ENCODE results near the gene COL25A1.

The COL25A1 gene

DNA sequence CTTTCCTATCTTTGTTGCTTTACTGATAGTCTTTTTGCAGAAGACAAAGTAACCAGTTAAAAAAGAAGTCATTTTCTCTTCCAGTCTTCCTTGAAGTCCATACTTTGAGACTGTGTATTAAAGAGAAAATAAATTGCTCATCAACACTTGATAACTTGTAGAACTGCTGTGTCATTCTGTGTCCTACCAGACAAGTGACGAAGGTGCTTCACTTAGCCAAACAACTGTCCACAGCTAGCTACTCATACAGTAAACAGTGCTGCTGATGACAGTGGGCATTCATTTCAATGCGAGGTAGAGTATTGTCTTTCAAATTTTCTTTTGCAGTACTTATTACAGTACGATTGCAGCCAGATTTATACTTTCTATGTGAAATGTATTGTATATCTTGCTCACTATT, 11.5 kb downstream of the COL25A1 start:
- DNase-seq, result no peak

DNA sequence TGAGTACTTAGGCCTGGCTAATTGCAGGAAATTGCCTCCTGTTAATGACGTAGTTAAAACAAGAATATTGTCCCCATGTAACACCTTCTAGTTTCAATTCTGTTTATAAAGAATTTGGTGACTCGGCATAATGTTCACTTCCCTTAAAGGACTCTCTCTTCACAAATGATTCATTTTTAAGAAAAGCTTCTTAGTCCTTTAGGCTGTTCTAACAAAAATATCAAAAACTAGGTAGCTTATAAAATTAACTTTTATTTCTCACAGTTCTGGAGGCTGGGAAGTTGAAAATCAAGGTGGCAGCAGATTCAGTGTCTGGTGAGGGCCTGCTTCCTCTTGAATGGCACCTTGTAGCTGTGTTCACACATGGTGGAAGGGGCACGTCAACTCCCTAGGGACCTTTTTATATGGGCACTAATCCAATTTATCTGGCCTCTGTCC, 23.8 kb downstream of the COL25A1 start:
- DNase-seq, result no peak

DNA sequence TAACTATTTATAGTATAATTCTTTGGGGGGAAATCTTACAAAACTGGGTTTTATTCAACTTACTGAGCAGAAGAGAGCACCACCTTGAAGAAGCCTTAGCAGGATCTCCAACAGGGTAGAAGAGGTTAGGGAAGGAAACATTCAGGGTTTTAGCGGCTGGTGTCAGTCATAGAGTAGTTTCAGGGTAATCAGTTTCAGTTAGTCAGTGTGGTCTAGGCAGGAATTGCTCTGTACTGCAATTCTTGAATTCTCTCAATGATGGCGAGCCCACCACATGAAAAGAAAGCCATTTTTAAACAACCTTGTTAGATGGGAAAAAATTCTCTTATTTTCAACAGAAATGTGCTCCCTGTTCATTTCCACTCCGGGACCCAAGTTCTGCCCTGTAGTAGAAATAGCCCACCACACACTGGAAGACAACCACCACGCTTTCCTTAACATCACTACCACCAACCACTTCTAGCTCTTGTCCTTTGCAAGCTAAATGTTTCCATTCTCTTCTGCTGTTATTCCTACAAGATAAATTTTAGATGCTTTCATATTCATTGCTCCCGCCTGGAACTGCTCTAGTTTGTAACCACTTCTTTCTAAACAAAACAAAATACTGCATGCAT, 25.9 kb downstream of the COL25A1 start:
- no peak for DNase-seq

DNA sequence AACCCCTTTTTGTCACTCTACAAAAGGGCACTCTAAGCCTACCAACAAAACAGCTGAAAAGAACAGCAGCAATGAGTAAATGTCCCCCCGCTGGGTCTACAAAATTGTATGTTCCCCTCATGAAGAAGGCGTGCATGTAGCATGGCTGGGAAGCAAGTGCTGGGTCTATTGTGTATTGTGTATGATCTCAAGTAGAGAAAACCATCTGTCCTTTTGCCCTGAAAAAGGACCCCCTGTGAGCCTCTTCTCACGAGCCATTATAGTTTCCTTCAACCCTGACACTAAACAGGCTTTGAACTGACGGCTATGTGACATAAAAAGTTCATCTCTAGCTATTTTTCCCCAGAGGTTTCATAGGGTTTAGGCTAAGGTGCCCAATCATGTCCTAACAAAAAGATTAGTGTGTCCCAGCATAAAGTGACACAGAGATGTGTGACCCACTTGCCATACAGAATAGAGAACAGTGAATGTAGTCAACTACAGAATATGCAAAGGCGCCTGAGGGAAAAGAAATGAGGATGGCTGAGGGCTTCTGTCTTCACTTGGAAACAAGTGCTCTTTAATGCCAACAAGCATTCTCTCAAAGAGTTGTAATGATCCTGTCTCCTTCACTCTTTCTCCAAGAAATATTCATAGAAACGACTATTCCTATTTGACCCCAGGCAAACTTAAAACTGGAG, 27.3 kb downstream of the COL25A1 start:
- DNase-seq, result no peak

DNA sequence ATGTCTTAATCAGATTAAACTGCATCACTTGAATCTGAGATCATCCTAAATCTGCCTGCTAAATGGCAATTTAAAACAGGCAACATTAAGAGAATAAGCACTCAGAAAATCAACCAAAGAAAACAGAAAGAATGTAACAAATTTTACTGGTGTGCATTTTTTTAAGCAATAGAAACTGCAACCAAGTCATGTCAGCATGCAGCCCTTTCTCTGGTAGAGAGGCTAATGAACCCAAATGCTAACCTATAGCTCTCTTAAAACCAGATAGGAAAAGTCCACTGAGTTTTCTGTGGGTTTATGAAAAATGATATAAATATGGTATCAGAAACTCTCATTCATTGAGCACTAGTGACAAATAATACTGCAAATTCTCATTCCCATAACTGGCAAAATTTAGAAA, 35.6 kb downstream of the COL25A1 start:
- no peak for DNase-seq

DNA sequence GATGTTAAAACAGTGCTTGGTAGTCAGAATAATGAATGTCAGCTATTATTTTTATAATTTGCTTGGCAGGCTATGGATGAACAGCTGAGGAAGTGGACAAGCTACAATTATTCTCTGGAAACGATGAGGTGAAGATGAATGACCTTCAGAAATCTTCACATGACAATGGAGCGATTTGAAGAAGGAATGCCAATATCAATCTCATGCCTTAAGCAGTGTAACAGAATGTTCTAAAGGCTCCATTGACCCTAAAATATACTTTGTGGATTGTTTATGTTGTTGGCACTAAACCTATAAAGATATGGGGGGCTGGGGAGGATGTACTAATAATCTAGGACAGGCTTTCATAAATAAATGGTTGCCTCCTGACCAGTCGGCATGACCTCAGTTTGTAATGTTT, 36.2 kb downstream of the COL25A1 start:
- DNase-seq, result no peak

DNA sequence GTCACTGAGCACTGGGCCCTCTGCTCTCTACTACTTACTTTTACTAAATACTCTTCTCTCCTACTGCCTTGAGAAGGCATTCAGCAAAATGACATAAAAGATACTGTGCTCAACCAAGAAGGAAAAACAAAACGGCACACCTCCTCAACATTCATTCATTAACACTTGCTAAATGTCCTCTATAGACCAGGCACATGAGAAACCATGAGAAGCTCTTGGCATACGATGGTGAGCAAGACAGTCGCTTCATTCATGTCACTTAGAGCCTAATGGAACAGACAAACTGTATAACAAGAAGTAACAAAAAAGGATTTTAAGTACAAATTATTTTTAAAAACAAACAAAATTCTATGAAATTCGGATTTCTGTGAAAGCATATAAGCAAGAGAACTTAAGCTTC, 38.7 kb downstream of the COL25A1 start:
- DNase-seq, result no peak

DNA sequence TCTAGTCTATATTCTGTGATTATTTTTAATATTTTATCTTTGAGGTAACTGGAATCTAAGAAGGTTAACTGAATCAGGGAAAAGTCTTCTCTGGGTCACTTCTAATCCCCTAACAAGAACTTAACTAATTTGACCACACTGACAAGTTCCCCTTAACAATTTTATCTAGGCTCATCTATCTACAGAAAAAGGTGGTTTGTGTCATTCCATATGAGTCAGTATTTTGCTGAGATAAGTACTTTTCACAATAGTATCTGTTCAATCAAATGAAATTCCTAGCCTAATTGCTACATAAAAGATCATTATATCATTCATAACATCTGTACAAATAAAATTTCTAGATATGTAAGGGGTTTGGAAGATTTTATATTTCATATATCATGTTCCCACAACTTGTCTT, 45.6 kb downstream of the COL25A1 start:
- DNase-seq, result no peak

DNA sequence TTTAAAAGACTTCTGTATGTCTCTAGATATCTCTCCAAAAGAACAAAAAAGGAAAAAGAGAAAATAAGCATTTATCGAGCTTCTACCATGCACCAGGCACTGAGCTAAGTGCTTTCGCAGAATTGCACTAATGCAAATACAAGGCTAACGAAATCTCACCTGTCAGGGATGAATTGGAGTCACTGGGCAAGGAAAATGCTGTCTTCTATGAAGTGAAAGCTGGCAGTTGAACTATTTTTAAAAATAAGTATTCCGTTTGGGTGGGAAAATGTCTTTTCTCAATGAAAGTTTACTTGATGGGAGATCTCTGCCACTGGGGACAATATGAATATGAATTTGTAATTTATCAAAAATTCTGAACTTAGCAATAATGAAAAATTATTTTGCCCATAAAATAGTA, 47.6 kb downstream of the COL25A1 start:
- DNase-seq, result no peak

DNA sequence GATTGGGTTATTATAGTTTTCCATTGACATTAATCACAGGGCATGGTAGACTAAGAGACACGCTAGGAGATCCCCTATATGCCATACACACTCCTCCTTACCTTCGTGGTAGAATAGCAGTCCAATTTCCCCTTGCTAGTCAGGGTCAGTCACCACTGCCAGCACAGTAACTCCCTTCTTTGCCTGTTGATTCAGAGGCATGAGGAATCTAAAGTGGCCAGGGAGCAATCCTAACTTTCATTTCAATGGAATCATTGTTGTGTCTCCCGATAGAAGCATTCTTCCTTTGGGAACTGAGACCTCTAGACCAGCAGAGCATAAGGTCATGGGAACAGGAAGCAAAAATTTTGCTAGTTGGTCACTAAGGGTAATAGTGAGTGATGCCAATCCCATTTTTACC, 51.1 kb downstream of the COL25A1 start:
- no peak for DNase-seq

DNA sequence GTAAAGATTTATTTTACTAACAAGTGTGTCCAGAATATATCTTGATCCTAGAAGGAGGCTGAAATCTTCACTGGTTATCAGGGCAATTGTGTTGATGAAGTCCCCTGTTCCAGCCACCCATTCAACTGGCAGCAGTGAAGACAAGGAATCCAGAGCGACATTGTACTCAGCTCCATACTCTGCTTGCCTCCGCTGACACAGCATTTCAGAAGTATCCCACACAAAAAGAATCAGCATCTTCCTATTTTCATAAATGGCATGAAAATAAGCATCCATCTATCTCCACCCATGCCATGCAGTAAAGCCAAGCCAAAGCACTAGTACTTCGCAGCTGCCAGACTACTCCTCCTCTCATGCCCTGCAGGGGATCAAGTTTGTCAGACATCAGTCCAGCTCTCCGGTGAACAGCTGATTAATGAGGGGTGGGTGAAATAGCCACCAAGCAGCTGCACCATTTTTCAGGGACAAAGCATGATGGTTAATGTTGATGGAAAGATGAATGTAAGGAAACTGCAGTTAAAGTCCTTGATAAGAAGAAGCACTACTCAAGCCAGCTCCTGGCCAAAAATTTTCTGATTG, 54.0 kb downstream of the COL25A1 start:
- no peak for DNase-seq

DNA sequence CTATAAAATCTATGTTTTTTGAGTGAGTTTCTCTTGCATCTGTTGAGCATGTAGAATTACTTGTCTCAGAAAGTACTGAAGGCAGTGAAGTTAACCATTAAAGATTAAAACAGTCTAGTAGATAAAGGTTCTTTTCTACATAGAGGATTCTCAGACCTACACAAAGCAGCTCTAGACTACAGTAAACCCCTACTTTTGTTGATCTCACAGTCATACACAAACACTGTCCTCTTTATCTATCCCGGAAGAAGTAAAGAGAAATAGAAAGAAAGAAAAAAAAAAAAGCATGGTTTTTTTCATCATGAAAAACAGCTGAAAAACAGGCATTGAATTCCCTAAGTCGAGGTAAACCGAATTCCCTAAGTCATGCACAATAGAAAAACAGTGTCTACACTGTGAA, 58.6 kb downstream of the COL25A1 start:
- no peak for DNase-seq

DNA sequence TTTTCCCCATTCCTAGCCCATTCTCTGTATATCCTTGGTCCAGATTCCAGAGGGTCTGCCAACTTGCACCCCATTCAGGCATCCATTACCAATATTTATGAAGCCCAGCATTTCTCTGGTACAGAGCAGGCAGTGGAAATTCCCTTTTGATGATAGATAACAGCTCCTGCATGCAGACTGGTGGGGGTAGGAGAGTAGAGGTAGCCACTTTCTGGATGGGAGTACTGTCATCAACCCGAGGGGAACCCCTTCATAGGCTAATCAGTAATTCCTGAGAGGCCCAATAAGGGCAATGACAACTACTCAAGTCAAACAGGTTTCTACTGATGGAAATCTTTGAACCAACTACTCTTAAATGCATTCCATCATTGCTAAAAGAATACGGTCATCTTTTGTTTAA, 63.7 kb downstream of the COL25A1 start:
- DNase-seq, result no peak

DNA sequence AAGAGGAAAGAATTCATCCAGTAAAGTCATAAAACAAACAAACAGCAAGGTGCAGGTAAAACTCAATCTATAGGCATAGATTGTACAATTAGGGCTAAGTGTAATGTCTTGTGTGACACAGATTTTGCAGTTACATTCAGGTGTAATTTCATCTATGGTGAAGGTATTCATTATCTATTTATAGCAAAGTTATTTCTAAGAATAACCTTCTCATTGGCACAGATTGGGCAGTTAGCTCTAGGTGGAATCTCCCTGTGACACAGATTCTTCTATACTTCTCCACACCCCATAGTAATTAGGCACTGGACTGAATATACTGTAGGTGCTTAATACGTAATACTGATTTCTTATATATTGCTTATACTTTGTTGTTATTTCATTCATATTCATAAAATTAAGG, 66.8 kb downstream of the COL25A1 start:
- DNase-seq, result no peak

DNA sequence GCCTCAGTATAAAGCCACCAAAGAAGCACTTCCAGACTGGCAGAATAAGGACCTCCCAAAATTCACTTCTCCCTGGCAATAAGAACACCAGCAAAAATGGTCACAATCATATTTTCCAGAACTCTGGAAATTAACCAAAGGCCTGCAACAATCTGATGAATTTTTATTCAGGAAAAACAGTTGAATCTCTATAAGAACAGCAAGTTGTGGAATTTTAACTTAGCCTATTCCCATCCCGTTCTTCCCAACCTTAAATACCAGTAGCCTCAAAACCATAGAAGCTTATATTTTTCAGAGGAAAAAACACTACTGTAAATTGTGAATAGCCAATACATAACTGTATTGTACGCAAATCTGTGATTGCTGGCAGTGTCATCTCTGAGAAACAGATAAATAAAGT, 67.9 kb downstream of the COL25A1 start:
- DNase-seq, result no peak

DNA sequence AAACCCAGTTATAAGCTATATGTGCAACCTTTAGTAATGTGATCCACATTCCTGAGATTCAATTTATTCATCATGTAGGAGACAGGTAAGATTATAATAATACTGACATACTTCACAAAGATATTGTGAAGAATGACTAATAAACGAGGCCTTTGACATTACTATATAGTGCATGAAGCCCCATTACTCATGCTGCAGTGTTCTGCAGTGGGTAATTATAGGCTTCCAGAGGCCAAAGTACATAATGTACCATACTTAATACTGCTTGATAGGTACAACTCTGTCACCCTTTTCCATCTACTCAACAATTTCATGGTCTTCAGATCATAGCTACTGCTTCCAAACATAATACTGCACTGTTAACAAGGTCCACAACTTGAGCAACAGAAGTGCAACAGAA, 68.9 kb downstream of the COL25A1 start:
- DNase-seq, result no peak

DNA sequence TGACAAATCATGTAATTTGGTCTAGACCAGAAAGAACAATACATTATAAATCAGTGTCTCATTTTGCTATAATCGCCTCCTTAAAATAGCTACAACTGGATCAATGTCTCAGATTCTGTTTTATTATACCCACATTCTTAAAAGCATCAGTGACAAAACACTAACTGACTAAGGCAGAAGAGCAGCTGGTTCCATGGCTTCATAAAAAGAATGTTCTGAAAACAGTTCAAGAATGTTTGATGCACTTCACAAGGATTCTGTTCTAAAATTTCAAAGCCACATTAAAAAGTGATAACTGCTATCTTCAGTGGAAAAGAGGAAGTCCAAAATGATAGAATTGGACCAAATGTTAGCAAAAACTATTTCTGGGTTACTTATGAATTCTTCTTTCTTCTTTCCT, 69.8 kb downstream of the COL25A1 start:
- no peak for DNase-seq

DNA sequence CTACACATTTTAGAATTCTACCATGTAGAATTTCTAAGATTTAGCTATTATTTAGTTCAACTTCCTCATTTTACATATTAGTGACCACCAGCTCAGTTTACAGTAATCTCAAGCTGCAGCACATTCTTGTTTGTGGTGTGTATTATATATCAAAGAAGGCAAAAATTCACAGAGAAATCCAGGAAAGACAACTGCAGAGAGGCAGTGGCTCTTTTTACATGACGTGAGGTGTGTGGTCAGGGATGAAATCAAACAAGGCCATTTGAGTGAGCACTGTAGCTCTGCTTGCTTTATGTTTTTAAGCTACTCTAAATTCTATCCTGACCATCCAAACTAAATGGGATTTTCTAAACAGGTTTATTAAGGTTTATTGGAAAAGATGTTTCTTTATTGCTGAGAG, 71.1 kb downstream of the COL25A1 start:
- no peak for DNase-seq

DNA sequence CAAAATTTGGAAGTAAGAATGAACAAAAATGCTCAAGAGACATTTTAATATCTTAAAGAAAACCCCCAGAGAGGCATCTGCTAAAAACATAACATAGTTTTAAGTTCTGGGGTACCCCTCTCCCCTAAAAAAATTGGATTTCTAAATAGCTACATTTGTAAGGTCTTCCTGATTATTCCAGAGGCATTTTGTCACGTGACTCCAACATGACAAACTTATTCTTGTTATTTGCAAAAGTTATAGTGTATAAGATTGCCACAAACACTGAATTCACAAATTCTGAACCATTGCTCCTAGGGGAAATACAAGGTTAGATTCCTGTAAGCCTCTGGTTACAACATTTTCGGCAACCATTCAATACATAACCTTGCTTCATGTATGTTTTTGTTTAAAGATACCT, 73.4 kb downstream of the COL25A1 start:
- DNase-seq, result no peak

DNA sequence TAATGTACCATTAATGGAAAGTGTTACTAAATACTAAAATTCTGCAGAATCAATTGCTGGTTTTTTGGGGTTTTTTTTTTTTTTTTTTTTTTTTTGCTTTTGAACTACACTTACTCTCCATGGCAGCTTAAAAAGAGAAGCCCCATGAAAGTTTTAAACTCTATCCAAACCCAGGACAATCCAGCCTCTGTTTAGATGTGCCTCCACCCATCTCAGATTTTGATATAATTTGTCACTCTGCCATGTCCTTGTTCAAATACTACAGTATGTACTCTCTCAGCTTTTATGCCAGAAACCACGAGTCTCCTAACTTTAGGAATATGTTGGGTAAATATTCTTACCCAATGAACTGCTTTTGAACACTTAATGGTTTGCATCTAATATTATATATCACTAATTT, 84.2 kb downstream of the COL25A1 start:
- no peak for DNase-seq

DNA sequence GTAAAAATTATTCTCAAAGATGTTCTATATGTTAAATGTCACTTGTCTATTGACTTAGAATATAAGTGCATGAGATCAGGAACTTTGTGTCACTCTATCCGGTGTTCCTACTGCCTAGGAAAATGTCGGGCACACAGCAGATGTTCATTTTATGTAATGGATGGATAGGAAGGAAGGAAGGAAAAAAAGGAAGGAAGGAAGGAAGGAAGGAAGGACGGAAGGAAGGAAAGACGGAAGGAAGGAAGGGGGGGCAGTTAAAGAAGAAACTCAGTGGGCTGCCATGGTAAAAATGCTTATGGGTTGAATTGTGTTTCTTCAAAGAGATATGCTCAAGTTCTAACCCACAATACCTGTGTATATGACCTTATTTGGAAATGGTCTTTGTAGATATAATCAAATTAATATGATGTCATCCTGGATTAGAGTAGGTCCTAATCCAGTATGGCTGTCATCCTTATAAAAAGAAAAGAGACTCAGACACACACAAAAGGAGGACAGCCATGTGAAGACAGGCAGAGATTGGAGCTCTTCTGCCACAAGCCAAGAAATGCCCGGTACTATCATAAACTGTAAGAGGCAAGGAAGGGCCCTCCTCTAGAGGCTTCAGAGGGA, 86.3 kb downstream of the COL25A1 start:
- DNase-seq, result no peak

DNA sequence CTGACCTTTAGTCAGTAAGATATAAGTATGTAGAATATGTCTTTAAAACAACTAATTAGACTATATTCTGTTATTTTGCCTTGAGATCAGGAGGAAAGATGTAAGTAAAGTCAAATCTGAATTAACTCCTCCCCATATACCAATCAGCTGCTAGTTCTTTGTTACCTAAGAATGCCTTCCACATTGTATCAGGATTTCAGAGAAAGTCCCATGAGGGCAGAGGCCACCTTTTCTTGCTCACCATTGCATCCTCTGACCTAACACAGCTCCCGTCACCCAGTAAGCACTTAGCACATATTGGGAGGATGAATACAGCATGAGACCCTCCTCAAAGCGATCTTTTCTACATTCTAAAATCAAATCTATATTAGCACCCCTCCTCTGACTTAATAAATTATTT, 87.0 kb downstream of the COL25A1 start:
- DNase-seq, result no peak

DNA sequence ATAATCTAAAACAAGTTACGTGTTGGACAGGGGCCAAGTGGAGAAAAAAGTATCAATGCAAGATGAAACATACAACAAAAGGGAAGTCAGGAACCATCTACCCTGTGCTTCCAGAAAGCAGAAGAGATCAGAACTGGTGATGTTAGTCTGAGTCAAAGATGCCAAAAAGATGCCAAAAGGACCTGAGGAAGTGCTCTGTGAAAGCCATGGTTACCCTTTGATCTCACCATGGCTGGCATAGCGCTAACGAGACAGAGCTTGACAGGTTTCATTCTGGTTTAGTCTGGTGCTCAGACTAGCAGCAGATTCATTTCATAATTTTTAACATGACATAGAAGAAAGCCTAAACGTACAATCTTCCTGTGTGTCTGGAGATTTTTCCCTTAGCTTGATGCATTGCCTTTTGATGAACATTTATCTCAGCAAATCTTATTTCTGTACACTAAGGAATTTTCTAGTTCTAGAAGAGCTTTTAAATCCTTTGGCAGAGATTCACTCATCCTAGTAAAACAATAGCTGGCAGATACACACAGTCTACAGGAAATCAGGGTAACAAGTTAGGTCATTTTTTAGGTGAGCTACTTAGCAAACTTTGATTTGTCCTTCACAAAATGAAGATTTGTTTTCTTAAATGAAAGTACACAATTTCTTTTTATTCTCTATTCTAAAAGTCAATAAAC, 87.7 kb downstream of the COL25A1 start:
- no peak for DNase-seq

DNA sequence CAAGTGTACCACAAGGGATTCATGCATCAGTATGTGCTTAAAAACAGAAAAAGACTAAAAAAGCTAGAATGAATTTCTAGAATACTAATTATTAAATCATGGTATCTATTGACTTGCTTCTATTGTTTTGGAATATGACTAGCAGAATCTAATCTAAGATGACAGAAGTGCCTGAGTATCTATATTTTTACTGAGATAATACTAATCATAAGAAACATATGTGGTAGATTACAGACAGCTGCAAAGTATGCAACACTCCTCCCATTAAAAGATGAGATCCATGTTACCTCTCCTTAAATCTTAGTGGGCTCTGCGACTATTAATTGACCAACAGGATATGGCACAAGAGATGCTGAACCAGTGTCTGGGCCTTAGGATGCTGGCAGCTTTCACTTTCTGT, 89.4 kb downstream of the COL25A1 start:
- no peak for DNase-seq

All from activated effector memory CD4-positive, alpha-beta T cell treated with Interleukin-2 at 50 U/mL for 16 hours (primary cell).